GM19238 (cell line): ENCODE results near the gene MED16.
"Not testable (repeated sequence)": the region's sequence is repeated elsewhere in the genome, so short reads cannot be mapped to it uniquely, and the experiment has no call there.

Experiments
- DNase-seq: peaks from one replicate; pipeline ENCODE4 v3.0.0; 2011; ENCODE audit warnings: low spot score; ENCODE audit not compliant: insufficient read length

The MED16 gene

DNA sequence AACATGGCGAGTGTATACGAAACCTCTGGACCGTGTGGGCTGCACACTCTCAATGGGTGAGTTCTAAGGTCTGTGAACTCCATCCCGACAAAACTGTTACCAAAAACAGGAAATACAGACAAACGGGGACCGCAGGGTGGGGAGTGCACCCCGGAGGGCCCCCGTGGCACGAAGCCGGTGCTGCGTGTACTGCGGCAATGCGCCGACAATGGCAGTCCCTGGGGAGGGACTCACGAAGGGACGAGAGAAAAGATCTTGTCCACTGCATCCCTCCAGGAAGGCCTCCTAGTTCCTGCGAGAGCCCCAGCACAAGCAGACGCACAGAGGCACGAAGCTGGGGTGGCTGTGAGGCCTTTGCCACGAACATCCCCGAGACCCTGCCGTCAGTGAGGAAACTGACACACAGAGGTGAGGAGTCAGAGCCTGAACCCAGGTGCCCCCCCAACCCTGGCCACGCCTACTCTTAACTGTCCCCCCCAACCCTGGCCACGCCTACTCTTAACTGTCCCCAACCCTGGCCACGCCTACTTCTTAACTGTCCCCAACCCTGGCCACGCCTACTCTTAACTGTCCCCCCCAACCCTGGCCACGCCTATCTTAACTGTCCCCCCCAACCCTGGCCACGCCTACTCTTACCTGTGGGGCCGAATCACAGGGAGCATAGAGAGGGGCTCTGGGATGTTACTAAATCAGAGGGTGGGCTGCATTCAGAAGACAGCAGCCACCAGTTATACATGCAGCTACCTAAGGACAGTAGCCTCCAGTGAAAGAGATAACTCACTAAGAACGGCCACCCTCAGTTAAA lies 4.2 kb downstream of the MED16 start:
- no peak for DNase-seq

DNA sequence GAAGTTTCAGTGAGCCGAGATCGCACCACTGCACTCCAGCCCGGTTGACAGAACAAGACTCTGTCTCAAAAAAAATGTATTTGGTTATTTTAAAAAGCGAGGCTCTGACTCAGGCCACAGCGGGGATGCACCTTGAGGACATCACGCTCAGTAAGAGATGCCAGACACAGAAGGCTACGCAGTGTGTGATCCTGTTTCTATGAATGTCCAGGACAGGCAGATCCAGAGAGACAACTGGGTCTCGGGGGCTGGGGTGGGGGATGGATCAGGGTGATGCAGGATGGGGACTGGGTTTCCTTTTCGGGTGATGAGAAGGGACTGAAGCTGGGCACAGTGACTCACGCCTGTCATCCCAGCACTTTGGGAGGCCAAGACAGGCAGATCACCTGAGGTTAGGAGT lies 5.4 kb downstream of the MED16 start:
- no peak for DNase-seq

DNA sequence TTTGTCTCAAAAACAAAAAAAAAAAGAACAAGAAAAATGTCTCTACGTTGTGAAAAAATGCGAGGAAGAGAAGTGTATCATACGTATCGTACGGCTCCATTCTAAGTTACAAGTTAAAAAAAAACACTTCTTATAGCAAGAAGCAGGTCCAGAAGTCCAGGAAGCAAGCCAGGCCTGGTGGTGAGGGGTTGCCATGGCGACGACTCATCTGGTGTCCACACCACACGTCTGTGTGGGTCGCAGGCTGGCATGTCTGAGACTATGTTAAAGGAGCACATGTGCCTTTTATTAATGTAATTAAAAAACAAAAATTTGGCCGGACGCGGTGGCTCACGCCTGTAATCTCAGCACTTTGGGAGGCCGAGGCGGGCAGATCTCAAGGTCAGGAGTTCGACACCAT lies 5.9 kb downstream of the MED16 start:
- DNase-seq: no peak

DNA sequence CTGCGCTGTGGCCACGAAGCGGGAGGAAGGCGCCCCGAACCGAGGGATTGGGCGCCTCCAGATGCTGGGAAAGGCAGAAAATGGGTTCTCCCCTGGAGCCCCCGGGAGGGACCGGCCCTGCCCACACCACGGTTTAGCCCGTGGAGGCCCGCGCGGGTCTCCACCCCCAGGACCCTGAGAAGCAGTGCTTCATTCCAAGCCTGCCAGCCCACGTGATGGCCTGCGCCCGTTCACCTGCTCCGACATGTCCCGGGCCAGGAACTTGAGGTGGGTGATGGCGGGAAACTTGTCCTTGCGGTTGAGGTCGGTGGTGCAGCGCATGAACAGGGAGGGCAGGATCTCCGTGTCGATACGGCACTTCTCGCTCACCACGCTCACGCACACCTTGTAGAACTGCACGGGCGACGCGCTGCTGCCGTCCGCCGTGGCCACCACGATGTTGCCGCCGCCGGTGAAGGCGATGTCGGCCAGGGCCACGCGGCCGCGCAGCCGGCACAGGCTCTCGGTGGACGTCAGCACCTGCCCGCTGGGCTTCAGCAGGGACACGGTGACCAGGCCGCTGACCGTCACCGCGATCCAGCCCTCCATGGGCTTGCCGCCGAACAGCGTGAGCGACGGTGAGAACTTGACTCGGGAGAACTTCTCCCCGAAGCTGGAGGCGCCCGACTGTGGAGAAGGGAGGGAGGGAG lies 7.3 kb downstream of the MED16 start:
- no peak for DNase-seq

DNA sequence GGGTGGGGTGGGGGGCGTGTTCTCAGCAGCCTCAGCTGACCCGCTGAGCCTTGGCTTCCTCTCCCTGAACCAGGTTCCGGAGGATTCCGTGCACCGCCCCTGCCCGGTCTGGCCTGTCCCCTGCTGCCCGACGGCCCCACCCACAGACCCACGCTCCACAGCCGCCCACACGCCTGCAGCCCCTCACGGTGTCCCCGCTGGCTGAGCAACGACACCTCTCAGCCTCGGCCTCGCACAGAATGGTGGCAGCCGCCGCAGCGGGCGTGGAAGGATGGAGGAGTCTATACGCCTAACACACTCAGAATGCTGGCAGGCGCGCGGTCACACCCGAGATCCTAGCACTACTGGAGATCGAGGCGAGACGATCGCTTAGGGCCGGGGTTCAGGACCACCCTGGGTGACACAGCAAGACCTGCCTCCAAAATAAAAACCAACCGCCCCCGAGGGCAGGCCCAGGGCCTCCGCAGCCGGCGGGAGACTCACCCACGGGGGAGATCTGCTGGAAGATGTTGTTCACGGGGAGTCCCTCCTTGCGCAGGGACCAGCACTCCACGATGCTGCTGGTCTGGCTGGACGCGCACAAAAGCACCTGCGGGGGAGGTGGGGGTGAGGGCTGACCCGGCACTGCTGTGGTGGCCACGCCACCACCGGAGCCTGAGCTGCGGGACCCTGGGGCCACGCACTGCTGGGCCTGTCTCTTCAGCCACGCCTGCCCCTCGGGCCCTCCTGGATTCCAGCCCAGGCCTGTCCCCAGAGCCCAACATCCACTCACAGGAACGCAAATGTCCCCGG lies 8.4 kb downstream of the MED16 start:
- DNase-seq: no peak

DNA sequence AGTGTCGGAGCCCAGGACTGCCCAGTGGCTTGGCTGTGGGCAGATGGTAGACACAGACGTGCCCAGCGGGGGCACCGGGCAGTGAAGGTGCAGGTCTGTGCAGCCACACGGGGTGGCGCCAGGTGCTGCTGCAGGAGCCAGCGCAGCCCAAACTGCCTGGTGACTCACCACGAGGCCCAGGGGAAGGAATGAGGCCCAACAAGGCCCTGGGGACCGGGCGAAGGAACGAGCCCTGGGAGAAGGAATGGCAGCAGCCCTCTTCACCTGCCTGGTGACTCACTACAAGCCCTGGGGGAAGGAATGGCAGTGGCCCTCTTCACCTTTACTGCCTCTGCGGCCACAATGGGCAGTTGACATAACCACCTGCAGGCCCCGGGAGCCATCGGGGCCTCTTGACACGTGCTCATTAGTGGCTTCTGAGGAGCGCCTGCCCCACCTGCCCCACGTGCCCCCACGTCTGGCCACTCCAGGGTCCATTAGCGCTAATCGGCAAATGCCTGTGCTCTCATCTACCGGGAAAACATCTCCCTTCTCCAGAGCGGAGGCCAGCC lies 9.3 kb downstream of the MED16 start:
- no peak for DNase-seq

DNA sequence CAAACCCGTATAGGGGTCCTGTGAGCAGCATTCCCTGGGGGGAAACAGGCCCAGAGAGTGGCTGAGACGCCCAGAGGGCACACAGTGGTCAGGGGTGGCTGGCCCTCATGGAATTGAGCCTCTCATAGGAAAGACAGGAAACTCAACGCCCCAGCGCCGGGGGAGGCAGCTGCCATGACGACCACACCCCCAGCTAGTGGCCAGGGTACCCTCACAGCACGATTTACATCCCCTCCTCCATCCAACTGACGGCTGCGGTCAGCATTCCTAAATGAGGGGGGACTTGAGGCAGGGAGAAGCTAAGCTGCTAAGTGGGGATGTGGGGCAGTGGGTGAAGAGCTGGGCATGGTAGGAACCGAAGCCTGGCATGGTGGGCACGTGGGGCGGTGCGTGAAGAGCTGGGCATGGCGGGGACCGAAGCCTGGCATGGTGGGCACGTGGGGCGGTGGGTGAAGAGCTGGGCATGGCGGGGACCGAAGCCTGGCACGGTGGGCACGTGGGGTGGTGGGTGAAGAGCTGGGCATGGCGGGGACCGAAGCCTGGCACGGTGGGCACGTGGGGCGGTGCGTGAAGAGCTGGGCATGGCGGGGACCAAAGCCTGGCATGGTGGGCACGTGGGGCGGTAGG lies 10.0 kb downstream of the MED16 start:
- DNase-seq: no peak

DNA sequence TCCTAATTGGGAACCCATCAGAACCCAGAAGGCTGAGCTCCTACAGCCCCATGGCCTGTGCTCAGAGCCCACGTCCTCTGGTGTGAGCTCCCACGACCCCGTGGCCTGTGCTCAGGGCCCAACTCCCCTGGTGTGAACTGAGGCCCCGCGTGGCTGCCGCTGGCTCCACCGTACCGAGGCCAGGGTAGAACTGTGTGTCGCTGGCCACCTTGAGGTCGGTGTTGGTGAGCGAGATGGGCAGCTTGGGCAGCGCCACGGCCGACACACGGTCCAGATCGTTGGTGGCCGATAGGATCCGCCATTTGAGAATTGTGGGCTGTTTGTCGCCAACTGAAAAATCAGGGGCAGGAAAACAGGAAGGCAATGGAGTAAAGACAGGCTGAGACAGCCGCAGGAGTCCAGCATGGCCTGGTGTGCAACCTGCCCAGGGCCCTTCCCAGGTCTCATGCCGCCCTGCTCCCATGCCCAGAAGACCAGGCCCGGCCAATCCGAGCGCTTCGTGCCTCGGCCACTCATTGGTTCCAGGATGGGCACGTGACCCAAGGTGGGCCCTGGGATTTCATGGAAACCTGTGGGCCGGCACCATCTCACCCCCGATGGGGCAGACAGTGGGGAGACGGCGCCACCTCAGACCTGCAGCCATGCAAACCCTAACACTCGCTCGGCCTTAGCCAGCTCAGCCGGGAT lies 11.5 kb downstream of the MED16 start:
- no peak for DNase-seq

DNA sequence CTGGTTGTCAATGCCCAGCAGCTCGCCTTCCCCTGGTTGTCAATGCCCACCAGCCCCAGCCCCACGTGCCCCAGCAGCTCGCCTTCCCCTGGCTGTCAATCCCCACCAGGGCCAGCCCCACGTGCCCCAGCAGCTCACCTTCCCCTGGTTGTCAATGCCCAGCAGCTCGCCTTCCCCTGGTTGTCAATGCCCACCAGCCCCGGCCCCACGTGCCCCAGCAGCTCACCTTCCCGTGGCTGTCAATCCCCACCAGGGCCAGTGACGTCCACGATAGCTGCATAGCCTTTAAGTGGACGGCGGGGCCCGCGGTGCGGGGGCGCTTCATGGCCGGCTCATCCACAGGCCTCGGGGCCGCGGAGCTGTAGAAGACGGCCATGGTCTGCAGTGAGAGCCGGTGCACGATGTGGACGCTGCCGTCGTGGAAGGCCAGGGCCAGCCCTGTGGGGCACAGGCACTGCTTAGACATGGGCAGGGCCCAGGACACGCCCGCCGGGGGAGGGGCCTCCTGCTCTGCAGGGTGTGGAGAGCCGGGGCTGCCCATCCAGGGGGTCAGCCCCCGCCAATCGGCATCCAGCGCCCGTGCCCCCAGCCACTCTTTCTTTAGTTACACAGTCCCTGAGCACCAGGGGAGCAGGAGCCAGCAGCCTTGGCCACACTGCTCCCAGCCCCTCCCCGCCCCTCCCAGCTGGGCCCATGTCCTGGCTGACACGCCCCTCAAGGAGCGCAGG lies 13.1 kb downstream of the MED16 start:
- DNase-seq: no peak

DNA sequence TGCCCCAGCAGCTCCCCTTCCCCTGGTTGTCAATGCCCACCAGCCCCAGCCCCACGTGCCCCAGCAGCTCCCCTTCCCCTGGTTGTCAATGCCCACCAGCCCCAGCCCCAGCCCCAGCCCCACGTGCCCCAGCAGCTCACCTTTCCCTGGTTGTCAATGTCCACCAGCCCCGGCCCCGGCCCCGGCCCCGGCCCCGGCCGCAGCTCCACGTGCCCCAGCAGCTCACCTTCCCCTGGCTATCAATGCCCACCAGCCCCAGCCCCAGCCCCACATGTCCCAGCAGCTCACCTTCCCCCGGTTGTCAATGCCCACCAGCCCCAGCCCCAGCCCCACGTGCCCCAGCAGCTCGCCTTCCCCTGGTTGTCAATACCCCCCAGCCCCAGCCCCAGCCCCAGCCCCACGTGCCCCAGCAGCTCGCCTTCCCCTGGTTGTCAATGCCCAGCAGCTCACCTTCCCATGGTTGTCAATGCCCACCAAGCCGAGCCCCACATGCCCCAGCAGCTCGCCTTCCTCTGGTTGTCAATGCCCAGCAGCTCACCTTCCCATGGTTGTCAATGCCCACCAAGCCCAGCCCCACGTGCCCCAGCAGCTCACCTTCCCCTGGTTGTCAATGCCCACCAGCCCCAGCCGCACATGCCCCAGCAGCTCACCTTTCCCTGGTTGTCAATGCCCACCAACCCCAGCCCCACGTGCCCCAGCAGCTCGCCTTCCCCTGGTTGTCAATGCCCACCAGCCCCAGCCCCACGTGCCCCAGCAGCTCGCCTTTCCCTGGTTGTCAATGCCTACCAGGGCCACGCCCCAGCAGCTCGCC lies 14.0 kb downstream of the MED16 start:
- DNase-seq: not testable (repeated sequence)

DNA sequence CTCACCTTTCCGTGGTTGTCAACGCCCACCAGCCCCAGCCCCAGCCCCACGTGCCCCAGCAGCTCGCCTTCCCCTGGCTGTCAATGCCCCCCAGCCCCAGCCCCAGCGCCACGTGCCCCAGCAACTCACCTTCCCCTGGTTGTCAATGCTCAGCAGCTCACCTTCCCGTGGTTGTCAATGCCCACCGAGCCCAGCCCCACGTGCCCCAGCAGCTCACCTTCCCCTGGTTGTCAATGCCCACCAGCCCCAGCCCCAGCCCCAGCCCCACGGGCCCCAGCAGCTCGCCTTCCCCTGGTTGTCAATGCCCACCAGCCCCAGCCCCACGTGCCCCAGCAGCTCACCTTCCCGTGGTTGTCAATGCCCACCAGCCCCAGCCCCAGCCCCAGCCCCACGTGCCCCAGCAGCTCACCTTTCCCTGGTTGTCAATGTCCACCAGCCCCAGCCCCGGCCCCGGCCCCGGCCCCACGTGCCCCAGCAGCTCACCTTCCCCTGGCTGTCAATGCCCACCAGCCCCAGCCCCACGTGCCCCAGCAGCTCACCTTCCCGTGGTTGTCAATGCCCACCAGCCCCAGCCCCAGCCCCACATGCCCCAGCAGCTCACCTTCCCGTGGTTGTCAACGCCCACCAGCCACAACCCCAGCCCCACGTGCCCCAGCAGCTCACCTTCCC lies 14.9 kb downstream of the MED16 start:
- not testable (repeated sequence) for DNase-seq

DNA sequence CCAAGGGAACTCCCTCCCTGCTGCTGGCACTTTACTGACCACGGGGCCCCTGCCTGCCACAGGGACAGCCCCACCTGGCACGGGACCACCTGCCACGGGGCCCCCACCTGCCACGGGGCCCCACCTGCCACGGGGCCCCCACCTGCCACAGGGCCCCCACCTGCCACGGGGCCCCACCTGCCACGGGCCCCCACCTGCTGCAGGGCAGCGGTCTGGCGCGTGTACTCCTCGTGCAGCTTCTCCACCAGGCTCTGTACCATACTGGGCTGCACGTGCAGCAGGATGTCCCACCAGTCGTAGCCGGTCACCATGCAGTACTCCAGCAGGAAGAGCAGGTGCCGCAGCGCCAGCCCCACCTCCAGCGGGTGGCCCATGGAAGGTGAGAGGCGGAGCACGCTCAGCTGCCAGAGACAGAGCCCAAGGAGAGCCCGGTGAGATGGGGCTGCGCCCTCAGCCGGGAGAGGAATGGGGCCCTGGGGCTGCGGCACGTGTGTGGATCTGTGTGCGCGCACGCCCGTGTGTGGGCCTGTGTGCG lies 16.1 kb downstream of the MED16 start:
- DNase-seq: no peak

DNA sequence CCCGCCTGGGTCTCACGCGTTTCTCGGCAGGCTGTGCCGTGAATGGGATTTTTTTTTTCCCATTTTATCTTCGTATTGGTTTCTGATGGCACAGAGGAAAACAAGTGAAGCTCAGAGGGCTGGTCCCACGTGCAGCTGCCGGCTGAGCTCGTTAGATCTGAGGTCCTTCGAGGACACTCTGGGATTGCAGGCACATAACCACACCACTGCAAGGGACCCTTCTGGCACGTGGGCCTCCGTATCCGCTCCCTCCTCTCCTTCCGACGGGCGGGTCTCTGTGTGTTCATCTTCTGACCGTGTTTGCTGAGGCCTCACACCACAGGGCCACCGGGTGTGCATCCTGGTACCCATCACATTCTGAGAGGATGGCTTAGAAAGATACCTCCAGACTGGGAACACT lies 16.9 kb downstream of the MED16 start:
- DNase-seq: no peak

DNA sequence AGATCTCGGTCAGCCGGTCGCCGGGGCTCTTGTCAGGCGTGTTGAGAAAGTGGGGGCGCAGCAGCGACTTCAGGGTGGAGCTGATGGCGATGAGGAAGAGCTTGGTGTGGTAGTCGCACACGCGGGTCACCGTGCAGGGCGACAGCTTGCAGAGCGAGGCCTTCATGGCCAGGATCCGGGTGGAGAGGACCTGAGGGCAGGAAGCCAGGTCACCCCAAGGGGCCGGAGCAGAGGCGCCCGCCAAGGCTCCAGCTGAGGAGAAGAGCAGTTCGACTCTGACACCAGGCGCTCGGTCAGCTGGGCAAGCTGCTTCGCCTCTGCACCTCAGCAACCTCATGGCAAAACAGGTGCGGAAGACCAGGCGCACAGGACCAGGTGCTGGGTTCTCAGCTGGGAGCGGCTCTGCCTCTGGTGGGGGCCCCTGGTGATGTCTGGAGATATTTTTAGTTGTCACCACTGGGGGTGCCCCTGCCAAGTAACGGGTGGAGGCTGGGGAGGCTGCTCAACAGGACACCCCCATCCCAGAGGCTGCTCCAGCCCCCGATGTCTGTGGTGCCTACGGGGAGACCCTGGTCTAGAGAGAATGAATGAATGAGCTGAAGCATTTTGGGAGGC lies 17.6 kb downstream of the MED16 start:
- DNase-seq: no peak

DNA sequence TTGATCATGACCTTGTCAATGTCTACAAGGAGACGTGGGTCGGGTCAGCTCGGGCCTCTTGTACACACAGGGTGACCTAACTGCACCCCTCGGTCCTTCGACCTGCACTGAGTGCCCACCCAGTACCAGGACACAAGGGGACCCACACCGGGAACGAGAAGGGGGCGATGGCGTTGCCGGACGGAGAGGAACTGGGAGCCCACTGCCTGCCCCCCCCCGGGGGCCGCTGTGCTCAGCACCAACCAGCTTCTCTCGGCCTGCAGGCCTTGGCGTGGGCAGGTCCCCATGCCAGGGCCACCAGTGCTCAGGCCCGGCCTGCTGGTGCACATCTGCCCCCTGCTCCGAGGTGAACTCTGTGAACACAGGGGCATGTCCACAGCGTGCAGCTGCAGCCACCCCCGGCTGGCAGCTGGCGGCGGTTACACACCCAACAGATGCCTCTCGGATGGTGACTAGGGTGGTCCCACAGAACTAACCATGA lies 19.4 kb downstream of the MED16 start:
- no peak for DNase-seq

DNA sequence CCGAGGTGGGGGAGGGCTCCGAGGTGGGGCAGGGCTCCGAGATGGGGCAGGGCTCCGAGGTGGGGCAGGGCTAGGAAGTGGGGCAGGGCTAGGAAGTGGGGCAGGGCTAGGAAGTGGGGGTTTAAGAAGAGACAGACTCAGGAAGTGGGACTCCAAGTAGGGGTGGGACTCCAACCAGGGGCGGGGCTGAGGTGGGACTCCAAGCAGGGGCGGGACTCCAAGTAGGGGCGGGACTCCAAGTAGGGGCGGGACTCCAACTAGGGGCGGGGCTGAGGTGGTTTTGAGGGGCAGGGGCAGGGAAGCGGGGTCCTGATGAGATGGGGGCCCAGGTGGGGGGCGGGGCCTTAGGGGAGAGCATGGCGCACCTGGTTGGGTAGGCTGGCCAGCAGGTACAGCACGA lies 19.9 kb downstream of the MED16 start:
- DNase-seq: peak; percentile 90

DNA sequence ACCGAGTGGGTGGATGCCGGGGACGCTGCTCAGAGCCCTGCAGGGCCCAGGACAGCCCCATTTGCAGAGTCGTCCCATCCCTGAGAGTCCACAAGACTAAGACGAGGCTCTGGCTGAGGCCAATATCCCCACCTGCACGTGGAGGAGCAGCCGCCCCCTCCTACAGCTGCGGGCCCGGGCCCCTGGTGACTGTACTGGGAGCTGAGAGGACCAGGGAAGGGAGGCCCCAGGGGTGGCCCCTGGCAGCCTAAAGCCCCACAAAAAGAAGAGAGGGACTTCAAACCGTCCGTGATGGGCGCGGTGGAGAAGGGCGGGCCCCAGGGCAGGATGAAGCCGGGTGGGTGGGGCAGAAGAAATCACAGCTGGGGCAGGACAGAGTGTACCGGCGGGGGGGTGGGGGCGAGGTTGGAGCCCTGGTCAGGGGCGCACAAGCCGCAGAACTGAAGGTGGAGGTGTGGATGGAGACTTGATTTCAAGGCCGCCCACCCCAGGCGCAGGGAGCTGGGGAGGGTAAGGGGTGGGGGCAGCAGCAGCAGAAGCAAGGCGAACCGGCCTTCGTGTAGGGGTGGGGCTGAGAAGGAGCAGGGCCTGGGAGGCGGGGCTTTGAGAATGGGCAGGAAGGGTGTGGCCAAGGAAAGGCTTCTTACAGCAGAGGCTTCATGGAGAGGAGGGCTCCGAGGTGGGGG lies 20.6 kb downstream of the MED16 start:
- DNase-seq: peak; percentile 94
